Measurements from ENCODE around the gene FAM131A.

GRCh38 chr3:184372296-184372821 lies 35.0 kb downstream of the FAM131A start:
- no peak for TF ChIP-seq CTCF (IDR thresholded peaks at IDR 0.05 in 8 of 11, conservative IDR thresholded peaks at IDR 0.05 in 3 of 11)
- TF ChIP-seq POLR2A (IDR thresholded peaks at IDR 0.05): no peak
- TF ChIP-seq POLR2AphosphoS5 (IDR thresholded peaks at IDR 0.05): no peak
